GM21786 (cell line): ENCODE results near the gene GNPTG.

Experiments used
- ATAC-seq: cut with Tn5 transposase; IDR thresholded peaks from one replicate; pipeline ENCODE4 v1.9.1; 2021; ENCODE audit not compliant: unreplicated experiment

GNPTG gene

DNA sequence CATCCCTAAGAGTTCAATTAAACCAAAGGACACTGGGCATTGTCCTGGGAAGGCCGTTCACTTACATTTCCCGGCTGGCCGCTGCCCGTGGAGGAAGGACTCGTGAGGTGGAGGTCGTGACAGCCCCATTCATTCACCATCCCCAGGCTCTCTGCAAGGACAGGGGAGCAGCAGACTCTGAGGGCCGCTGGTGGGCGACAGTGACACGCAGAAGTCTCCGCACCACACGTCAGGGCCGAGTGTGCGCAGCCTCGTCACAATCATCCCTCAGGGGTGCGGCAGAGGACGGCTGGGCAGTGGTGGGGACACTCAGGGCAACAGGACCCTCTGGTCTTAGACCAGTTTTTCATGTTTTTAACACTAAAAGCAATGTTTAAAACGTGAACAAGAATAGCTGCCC, 41.1 kb downstream of the GNPTG start:
- no peak for ATAC-seq

DNA sequence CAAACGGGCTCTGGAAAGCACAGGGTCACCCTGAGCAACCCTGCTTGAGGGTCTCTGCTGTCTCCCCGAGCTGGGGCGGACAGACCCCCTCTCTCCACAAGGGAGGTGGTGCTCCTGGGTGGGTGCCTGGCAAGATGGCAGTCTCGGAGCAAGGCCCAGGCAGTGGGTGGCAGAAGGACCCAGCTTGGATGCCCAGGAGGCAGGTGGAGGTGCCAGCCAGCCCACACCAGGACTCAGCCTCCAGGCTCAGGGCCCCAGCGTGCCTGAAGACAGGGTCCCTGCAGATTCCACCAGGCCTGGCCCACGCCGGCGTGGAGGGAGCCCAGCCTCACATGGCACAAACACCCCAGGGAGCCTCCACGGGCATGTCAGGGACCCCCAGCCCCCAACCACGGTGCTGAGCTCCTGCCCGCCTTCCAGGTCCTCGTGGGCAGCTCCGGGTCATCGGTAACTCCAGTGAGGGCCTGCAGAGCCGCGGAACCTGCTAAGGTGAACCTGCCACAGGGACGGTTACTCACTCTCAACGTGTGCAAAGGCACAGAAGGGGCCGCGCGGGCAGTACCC, 42.0 kb downstream of the GNPTG start:
- no peak for ATAC-seq

DNA sequence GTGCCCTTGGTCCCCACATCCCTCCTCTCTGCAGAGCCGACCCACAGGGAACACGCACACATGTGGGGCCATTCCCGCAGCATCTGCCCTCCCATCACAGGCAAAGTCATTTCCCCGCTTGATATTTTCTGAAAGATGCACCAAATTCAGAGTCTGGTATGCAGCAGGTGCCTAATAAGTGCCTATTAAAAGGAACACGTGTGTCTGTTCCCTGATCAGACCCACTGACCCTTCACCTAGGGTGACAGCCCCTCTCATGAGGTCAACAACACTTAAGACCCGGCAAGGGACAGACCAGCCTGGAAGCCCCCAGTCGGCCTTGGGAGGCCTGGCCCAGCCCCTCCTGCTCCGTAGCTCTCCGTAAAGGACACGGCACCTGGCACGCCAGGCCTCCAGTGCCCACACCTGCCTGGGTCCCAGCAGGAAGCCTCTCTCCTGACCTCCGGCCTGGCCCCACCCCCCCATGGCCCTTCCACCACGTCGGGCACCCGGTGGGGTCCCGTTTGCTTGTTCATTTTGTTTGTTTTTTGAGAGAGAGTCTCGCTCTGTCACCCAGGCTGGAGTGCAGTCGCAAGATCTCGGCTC, 42.7 kb downstream of the GNPTG start:
- ATAC-seq, result no peak

DNA sequence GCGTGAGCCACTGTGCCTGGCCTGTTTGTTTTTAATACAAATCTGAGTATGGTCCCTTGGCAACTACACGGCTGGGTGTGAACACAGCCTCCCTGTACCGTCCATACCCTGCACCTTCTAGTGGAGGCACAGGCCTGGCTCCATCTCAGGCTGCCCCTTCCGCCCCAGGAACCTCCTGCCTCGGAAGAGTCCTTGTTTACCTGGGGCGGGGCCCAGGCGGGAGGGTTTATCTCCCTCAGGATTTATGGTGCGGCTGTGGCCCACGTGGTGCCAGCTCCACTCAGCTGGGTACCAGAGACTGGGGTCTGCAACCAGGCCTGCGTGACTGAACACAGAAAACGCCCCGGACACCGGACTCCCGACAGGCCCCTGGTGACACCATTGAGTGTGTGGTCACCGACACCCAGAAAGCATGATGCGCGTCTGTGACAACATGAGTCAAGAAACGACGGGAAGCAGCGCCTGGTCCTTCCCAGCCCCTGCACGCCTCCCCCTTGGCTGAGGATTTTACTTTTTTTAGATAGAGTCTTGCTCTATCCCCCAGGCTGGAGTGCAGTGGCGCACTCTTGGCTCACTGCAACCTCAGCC, 43.8 kb downstream of the GNPTG start:
- ATAC-seq, result no peak

DNA sequence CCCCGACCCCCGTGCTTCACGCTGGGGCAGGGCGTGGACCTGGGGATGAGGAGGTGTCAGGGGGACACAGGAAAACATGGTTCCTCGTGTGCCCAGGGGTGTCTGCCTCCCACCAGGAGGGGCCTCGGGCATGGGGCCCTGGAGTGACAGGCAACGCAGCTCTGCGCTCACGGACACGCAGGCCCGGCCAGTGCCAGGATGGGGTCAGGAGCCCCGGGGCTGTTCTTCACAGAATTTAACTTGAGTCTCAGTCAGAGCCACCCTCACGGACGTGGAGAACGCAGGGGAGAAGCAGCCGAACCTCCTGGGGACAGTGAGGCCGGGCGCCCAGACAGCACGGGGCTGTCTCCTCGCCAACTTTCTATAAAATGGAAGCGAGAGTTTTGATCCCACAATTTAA, 46.0 kb downstream of the GNPTG start:
- no peak for ATAC-seq

DNA sequence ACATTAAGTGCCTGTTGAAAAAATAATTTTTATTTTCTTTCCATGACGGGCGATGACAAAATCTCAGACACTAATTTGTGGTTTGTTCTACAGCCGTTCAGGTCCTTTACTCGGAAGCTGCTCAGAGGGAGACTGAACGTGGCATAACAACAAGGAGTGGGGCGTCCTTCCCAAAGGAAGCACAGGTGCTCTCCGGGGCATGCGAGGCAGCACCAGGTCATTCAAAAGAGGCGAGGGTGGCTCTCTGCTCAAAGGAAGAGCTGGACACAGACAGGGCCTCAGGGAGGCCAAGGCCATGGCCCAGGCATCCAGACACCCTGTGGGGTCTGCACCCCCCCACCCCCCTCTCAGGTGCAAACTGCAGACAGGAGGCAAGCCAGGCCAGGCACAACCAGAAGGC, 46.6 kb downstream of the GNPTG start:
- no peak for ATAC-seq

- no peak for ATAC-seq
Measured at GRCh38 chr16:1398826-1399581, 47.3 kb downstream of the GNPTG start.

DNA sequence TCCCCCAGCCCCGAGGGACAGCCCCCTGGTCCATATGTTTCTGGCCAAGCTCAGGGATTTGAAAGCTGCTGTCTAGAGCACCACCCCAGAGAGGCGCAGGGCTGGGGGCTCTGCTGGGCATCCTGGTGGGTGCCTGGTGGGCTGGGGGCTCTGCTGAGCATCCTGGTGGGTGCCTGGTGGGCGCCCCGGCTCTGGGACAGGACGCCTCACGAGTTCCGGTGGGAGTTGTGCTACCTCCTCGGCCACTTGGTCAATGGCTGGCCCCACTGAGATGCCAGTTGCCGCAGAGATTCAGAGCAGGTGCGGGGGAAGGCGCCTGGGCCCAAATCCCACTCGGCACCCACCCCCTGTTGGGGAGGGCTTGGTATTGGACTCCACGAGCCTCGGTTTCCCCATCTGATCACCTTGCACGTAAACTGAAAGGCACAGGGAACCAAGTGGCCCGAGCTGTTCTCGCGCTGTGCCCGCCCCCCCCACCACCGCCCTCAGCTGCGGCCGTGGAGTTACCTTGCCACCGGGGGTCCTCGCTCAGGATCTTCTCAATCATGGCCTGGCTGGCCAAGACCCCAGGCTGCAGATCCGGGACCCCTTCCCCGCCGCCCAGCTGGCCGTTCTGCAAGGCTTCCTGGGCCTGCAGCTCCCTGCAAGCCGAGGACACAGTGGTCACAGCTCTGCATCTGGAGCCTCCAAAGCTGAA, 49.5 kb downstream of the GNPTG start:
- no peak for ATAC-seq

DNA sequence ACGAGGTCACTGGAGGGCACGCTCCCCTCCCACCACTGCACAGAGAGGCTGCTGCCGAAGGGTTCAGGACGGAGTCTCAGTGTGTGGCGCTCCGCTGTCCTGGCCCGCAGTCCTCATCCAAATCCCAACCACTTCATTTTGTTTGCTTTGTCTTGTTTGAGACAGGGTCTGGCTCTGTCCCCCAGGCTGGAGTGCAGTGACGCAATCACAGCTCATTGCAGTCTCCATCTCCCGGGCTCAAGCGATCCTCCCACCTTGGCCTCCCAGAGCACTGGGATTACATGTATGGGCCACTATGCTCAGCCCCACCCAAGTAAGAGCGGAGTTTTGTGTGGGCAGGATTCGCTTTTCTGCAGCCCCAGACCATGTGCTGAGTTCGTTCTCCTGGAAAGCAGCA, 50.0 kb downstream of the GNPTG start:
- ATAC-seq, result no peak

GRCh38 chr16:1403036-1403435, 51.3 kb downstream of the GNPTG start:
- ATAC-seq, result no peak

DNA sequence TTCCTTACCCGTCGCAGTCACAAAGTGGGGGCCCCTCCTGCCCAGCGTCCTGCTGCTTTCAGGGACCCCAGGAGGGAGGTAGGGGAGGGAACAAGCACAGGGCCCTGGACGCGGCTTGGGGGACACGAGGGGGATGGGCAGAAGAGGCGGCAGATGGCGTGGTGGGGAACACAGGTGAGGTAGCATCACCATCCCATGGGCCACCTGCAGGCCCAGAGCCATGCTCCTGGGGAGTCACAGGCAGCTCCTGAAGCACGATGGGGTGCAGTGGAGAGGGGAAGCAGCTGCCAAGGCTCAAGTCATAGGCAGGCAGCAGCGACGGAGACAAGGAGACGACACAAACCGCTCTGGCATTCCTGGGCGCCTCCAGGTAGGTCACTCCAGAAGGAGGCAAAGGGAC, 52.0 kb downstream of the GNPTG start:
- ATAC-seq, result no peak

DNA sequence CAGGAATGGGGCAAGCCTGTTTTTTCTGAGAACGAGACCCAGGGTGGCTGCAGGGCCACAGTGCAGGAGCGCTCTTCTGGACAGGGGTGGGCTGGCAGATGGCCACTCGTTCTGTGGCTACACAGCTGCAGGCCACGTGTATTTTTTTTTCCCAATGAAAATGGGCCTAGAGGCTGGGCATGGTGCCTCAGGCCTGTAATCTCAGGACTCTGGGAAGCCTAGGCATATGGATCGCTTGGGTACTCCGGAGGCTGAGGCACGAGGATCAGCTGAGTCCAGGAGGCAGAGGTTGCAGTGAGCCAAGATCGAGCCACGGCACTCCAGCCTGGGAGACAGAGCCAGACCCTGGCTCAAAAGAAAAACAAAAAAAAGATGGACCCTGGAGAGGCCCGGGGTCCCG, 56.0 kb downstream of the GNPTG start:
- no peak for ATAC-seq

GRCh38 chr16:1408171-1408837, 56.6 kb downstream of the GNPTG start:
- ATAC-seq, result peak; percentile 83

DNA sequence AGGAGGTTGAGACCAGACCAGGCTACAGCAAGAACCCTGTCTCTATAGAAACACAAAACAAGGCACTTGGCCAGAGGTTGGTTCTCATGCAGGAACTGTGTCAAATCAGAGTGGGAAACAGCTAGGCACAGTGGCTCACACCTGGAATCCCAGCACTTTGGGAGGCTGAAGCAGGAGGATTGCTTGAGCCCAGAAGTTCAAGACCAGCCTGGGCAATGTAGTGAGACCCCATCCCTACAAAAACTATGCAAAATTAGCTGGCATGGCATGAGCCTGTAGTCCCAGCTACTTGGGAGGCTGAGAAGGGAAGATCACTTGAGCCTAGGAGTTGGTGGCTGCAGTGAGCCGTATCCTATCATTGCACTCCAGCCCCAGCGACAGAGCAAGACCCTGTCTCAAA, 61.1 kb downstream of the GNPTG start:
- no peak for ATAC-seq
